CD4-positive, alpha-beta T cell treated with Interleukin-17A for 4 hours (primary cell): Measurements from ENCODE around the gene STON1.
A peak's percentile ranks its signal among the peaks of the same experiment; 100 is the strongest.
"Not testable (repeated sequence)": the region's sequence is repeated elsewhere in the genome, so short reads cannot be mapped to it uniquely, and the experiment has no call there.

ENCODE experiments used
- DNase-seq: peaks from one replicate; pipeline ENCODE4 v3.0.0-alpha.2; 2020; ENCODE audit warnings: mixed read lengths

STON1 gene

DNA sequence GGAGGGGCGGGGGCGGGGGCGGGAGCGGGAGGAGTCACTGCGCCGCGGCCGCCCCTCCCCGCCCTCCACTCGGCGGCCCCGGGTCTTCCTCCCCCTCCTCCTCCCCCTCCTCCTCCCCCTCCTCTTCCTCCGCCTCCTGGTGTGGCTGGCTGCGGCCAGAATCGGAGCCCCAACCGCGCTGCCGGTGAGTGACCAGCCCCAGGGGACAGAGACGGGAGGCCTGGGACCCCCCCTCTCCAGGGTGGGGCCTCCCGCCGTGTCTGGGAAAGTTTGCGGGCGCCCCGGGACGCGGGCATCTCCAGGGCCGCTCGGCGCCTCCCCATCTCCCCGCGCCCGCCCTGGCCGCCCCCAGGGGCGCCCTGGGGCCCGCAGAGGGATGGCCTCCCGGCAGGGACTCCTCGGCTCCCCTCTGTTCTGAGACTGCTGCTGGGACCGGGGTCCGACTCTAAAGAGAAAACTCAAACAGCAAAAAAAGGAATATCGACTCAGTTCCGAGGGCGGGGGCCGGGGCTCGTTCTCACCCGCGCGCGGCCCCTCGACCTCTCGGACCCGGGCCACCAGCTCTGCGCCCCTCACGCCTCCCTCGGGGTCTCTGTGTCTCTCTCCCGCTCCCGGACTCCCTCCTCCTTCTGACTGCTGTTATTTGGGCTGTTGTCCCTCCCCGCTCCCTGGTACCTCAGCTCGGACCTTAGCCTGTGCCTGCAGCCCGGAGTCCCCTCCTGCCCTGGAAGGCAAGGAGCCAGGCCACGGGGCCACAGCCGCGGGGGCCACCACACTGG, at the start of gene STON1:
TSS of gene STON1 (plus strand) at position 122 of the 779 bp plus-strand sequence. CDS start 50,480 bp downstream, outside the sequence.
- peak; percentile 73 for DNase-seq

- no peak for DNase-seq
Measured at GRCh38 chr2:48480526-48480925, 49.4 kb upstream of the STON1 start.

DNA sequence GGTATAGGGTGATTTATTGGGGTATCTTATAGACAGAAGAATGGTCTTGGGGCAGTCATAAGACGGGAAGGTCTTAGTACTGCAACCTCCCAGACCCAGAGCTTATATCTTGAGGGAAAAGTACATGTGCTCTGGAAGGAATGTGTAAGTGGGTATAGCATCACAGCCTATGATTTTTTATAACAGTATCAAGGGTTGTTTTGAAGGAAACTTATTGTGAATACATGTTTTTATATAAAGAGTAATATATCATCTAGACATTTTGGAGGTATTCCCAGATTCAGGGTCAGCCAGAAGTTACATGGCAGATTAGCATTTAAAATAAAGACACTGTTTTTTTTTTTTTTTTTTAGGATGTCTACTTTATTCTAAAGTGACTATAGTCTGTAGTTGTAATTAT, 47.6 kb upstream of the STON1 start:
- no peak for DNase-seq

GRCh38 chr2:48482769-48483168, 47.2 kb upstream of the STON1 start:
- no peak for DNase-seq

GRCh38 chr2:48483506-48483905, 46.4 kb upstream of the STON1 start:
- no peak for DNase-seq

DNA sequence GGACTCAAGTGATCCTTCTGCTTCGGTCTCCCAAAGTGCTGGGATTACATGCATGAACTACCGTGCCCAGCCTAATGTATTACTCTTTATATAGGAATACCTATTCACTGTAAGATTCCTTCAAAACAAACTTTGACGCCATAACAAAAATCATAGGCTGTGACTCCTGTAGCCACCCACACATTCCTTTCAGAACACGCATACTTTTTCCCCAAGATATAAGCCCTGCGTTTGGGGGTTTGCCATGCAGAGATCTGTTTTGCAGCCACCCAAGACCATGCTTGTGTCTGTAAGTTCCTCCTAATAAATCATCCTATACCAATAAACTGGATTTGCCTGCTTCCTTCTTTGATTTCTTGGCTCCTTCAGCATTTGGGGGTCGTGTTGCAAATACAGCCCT, 46.0 kb upstream of the STON1 start:
- no peak for DNase-seq

- no peak for DNase-seq
Measured at GRCh38 chr2:48488545-48488944, 41.4 kb upstream of the STON1 start.

DNA sequence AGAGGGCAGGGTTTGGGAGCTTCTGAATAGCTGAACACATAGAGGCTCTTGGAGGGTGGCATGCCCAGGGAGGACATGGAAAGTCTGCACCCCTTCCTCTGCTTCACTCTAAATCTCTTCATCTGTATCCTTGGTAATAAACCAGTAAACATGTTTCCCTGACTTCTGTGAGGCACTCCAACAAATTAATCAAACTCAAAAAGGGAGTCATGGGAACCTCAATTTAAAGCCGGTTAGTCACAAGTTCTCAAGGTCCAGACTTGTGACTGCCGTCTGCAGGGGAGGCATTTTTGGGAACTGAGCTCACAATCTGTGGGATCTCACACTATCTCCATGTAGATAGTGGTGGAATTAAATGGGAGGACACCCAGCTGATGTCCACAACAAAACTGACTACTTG, 33.1 kb upstream of the STON1 start:
- DNase-seq, result no peak

DNA sequence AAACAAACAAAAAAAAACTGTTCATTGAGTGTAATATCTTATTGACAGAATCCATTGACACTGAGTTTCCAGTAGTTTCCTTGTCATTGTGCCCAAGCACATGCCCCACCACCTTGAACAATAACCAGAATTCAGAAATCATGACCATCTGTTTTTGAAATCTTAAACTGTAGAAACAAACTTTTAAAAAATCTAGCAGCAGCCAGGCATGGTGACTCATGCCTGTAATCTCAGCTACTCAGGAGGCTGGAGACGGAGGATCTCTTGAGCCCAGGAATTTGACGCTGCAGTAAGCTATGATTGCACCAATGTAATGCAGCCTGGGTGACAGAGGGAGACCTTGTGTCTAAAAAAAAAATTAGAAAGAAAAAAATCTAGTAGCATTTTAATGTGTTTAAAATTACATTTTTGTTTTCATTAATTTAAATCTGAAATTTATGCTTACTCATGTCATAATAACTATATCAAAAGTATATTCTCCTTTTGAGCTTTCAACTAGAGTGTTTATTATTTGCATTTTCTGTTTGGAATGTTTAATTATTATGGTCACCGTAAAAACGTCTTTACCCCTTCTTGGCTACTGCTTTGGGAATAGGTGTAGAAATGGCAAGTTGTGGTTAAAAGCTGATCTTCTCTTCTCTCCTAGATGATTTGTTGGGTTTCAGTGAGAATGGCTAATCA, 25.2 kb upstream of the STON1 start:
- no peak for DNase-seq

DNA sequence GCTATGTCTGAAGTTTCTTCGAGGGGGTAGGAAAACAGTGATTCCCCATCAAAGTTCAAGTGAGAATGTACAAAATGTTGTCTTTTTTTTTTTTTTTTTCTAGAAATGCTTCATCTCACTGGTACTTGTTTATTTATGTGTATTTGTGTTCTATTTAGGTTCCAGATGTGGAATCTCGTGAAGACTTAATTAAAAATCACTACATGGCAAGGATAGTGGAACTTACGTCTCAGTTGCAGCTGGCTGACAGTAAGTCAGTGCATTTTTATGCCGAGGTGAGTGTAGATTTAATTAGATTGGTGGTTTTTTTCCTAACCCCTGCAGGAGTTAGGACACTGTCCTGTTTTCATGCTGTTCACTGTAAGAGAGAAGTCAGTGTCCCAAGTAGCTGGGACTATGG, 22.8 kb upstream of the STON1 start:
- DNase-seq, result no peak

DNA sequence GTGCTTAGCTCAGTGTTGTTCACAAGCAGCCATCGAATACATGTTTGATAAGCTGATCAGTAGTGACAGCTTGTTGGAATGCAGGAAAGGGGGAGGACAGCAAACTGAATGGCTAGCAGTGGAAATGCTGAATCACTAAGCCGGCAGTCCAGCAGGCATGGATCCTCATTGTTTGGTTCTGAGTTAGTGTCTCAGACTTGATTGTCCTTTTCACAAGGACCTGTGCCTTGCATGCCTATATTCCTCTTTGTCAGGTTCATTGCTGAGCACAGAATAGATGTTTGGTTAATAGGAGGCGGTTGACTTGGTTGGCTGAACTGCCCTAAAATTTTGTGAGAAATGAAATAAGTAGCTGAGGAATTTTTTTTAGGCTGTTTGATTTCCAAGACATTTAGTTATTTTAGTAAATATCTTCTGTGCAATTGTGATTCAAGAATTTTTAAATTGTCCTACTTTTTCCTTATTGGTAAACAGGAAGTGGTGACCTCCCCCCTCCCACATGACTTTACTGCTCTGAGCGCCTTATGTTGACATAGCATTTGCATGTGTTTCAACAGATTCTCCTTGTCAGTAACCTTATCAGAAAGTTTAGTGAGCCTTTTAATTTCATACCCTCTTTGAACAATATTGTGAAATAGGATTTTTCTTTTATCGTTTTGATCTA, 21.4 kb upstream of the STON1 start:
- peak; percentile 24 for DNase-seq

DNA sequence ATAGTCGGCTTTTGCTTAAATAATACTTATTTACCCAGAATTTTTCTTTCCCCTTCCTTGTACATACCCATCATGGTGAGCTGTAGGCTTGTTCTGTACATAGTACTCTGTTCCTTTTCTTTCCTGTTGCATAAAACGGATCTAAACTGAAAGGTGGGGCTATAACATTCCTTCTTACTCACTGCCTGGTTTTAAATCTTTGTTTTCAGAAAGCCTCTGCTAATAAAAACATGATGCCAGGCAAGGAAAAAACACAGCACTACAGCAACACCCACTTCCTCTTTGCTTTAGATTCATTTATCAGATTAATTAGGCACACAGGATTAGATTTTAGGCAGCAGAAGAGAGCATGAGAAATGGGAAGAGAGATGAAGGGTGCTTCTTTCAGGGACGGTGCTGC, 19.6 kb upstream of the STON1 start:
- DNase-seq, result no peak

DNA sequence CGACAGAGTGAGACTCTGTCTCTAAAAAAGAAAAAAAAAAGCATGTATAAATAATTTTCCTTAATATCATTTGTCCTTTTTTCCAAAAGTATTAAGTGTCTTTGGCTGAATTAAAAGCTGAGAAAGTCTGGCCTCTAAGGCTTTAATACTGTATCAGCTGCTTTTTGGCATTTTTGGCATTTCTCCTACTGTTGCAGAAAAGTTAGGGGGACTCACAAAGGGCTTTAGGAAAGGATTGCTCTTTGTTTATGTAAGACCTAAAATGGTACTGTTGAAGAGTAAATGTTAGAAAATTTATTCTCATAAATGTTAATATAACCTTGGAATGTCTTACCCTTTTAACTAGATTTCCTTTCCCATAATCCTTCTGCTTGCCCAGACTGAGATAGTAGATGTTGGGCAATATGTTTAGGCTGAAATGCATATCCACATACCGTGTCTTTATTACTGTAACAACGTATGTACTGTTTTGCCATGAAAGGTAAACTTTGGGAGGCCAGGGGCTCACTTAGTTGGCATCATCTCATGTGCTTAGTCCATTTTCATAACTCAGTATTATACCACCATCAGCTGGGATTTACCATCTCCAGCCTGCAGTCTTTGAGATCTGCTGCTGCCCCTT, 18.0 kb upstream of the STON1 start:
- no peak for DNase-seq

- no peak for DNase-seq
Measured at GRCh38 chr2:48512571-48512970, 17.4 kb upstream of the STON1 start.

GRCh38 chr2:48514348-48515003, 15.5 kb upstream of the STON1 start:
- DNase-seq, result no peak

DNA sequence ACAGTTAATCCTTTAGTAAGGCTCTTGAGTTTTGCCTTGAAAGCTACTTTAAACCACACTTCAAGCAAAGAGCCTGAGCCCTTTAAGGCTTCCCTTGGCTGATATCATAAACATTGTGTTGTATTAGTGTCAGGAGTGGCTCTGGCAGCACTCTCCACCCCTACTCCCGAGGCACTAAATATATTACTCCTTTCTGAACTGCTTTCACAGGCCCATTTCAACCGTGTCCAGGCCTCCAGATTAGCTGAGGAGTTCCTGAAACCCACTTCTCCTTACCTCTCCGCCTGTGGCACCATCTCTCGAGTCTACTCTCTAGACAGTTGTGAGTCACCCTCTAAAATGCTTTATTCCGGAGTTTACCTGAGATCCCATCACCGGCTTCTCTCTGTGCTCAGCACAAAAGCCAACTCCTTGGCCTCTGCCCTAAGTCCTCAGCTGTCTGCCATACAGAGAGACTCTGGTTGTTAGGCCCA, 14.4 kb upstream of the STON1 start:
- DNase-seq, result no peak

- DNase-seq, result no peak
Measured at GRCh38 chr2:48519593-48519992, 10.4 kb upstream of the STON1 start.

GRCh38 chr2:48524756-48525155, 5.2 kb upstream of the STON1 start:
- DNase-seq, result not testable (repeated sequence)

DNA sequence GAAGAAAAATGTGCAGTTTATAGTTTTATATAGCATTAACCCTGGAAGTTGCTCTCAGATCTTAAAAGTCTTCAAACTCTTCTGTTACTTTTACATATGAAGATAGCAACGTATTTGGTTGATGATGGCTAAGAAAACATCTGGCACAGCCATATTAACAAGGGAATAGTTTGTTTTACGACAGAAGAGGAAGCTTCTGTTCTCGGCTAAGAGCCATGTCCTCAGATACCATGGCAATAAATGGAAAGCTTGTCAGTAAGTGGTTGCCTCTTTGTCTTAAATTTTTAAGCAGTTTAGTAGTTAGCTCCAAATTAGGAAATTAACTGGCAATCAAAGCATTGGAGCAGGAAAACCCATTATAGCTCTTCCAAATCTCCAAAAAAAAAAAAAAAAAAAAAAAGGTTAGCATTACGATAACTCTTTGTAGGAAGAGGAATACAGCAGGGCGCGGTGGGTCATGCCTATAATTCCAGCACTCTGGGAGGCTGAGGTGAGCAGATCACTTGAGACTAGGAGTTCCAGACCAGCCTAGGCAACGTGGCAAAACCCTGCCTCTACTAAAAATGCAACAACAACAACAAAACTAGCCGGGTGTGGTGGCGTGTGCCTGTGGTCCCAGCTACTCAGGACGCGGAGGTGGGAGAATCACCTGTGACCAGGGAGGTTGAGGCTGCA, 4.5 kb upstream of the STON1 start:
- DNase-seq, result no peak

- DNase-seq, result no peak
Measured at GRCh38 chr2:48527226-48527885, 2.6 kb upstream of the STON1 start.

DNA sequence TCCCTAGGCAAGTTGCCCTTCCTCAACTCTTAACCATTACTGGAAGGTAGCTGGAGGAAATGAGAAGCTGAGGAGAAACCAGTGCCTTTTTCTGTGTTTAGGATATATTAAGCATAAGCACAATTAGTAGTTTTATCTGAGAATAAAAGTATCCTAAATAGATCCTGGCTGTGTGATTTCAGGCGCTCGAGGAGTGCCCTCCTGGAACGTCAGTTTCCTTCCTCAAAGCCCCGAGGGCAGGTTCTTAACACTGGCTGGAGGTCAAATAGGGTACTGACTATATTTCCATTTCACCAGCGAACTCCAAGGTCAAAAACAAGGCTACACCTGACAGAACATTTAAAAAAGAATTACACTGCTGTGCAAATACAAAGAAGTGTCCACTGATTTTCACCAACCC, 1.5 kb upstream of the STON1 start:
- no peak for DNase-seq

DNA sequence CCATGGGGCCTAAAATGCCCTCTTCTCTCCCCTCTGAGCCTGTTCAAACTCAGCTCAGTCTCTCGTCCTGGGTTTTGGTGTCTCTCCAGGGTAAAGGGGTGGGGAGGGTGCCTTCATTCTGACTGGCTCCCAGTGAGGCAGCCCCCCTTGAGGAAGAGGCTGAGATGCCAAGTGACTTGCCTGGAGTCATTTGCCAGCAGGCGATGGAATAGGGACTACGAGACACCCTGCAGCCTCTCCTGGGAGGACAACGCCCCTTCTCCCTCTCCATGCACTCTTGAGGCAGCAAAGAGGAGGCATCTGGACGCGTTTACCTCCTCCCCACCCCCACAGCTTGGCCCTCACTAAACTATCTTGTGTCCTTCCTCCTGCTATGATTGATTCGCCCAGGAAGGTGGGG, 760 bp upstream of the STON1 start:
- no peak for DNase-seq
